Measurements from ENCODE around the gene RFX5. TPM values are rescaled to one million over a fixed set of nuclear protein-coding genes. Genes with fewer than 3 reads are reported as not detected.

The RFX5 gene
- total and polyA plus RNA-seq, 9 of the 15 experiments (the other 6 are each of a cell fraction or from before 2014, with no cell fraction given), result 3.8 to 48.2 (median 32.2) TPM

GRCh38 chr1:151311589-151312331 lies 35.3 kb downstream of the RFX5 start (continued):
- TF ChIP-seq, protein P1, sequence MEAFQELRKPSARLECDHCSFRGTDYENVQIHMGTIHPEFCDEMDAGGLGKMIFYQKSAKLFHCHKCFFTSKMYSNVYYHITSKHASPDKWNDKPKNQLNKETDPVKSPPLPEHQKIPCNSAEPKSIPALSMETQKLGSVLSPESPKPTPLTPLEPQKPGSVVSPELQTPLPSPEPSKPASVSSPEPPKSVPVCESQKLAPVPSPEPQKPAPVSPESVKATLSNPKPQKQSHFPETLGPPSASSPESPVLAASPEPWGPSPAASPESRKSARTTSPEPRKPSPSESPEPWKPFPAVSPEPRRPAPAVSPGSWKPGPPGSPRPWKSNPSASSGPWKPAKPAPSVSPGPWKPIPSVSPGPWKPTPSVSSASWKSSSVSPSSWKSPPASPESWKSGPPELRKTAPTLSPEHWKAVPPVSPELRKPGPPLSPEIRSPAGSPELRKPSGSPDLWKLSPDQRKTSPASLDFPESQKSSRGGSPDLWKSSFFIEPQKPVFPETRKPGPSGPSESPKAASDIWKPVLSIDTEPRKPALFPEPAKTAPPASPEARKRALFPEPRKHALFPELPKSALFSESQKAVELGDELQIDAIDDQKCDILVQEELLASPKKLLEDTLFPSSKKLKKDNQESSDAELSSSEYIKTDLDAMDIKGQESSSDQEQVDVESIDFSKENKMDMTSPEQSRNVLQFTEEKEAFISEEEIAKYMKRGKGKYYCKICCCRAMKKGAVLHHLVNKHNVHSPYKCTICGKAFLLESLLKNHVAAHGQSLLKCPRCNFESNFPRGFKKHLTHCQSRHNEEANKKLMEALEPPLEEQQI (IDR thresholded peaks at IDR 0.05), result no peak
- TF ChIP-seq MTF1 (CRISPR knock-in tag; IDR thresholded peaks at IDR 0.05; ENCODE audit: borderline replicate concordance) (no peak), SMAD2 (IDR thresholded peaks at IDR 0.05; ENCODE audit: low read depth, low read length) (no peak), ZFPM2 (CRISPR knock-in tag; IDR thresholded peaks at IDR 0.05) (no peak), SMARCA4 (IDR thresholded peaks at IDR 0.05) (peak; percentile 98), HNRNPUL1 (IDR thresholded peaks at IDR 0.05; ENCODE audit: low read length) (no peak), CBX5 (IDR thresholded peaks at IDR 0.05; ENCODE audit: borderline replicate concordance, low read depth) (no peak), NELFE (IDR thresholded peaks at IDR 0.05; ENCODE audit: insufficient read depth, insufficient read length) (no peak), SLC30A9 (CRISPR knock-in tag; IDR thresholded peaks at IDR 0.05) (no peak), ESRRA (IDR thresholded peaks at IDR 0.05; ENCODE audit: borderline replicate concordance, low read depth) (peak; percentile 45; the same call in 1 of the 2 replicates), TAF7 (tag; IDR thresholded peaks at IDR 0.05) (no peak), BCL6 (CRISPR knock-in tag; IDR thresholded peaks at IDR 0.05) (no peak), ZNF232 (CRISPR knock-in tag; IDR thresholded peaks at IDR 0.05) (no peak), NR2C2 (CRISPR knock-in tag; IDR thresholded peaks at IDR 0.05) (peak; percentile 49; the same call in 1 of the 2 replicates), NR2C2 (tag; IDR thresholded peaks at IDR 0.05) (peak; percentile 84), NFE2L1 (tag; IDR thresholded peaks at IDR 0.05; ENCODE audit: borderline replicate concordance, low read depth) (no peak; the same call in 1 of the 2 replicates), MAZ (CRISPR knock-in tag; conservative IDR thresholded peaks at IDR 0.05 in 1 of 2, IDR thresholded peaks at IDR 0.05 in 1 of 2) (peak in 1 of 2 experiments; percentile 78; a peak in 2 of 4 replicates), BRD4 (IDR thresholded peaks at IDR 0.05) (peak; percentile 90), EZH2 (IDR thresholded peaks at IDR 0.05; ENCODE audit: borderline replicate concordance, low read depth, low read length) (no peak), HLTF (IDR thresholded peaks at IDR 0.05) (no peak)
- TF ChIP-seq, protein P2, sequence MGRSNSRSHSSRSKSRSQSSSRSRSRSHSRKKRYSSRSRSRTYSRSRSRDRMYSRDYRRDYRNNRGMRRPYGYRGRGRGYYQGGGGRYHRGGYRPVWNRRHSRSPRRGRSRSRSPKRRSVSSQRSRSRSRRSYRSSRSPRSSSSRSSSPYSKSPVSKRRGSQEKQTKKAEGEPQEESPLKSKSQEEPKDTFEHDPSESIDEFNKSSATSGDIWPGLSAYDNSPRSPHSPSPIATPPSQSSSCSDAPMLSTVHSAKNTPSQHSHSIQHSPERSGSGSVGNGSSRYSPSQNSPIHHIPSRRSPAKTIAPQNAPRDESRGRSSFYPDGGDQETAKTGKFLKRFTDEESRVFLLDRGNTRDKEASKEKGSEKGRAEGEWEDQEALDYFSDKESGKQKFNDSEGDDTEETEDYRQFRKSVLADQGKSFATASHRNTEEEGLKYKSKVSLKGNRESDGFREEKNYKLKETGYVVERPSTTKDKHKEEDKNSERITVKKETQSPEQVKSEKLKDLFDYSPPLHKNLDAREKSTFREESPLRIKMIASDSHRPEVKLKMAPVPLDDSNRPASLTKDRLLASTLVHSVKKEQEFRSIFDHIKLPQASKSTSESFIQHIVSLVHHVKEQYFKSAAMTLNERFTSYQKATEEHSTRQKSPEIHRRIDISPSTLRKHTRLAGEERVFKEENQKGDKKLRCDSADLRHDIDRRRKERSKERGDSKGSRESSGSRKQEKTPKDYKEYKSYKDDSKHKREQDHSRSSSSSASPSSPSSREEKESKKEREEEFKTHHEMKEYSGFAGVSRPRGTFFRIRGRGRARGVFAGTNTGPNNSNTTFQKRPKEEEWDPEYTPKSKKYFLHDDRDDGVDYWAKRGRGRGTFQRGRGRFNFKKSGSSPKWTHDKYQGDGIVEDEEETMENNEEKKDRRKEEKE (IDR thresholded peaks at IDR 0.05; ENCODE audit: borderline replicate concordance in 1 of 2, control insufficient read depth in 1 of 2, low read depth in 2 of 2, low read length in 1 of 2), result no peak
- TF ChIP-seq, protein P3, sequence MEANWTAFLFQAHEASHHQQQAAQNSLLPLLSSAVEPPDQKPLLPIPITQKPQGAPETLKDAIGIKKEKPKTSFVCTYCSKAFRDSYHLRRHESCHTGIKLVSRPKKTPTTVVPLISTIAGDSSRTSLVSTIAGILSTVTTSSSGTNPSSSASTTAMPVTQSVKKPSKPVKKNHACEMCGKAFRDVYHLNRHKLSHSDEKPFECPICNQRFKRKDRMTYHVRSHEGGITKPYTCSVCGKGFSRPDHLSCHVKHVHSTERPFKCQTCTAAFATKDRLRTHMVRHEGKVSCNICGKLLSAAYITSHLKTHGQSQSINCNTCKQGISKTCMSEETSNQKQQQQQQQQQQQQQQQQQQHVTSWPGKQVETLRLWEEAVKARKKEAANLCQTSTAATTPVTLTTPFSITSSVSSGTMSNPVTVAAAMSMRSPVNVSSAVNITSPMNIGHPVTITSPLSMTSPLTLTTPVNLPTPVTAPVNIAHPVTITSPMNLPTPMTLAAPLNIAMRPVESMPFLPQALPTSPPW (CRISPR knock-in tag; IDR thresholded peaks at IDR 0.05), result peak; percentile 61; the same call in 1 of the 2 replicates

All from K562 (cell line).